Effector memory CD8-positive, alpha-beta T cell (primary cell): ENCODE results near the gene FADS6.
"Not testable (repeated sequence)": the region's sequence is repeated elsewhere in the genome, so short reads cannot be mapped to it uniquely, and the experiment has no call there.

Experiments used
- ATAC-seq: fragments of 150-1000 bp; cut with Tn5 transposase; replicated peaks from 2 replicates; pipeline ENCODE4 v1.10.0; 2021; ENCODE audit warnings: mild to moderate bottlenecking, moderate library complexity
- DNase-seq, 3 experiments: peaks; one replicate each; pipeline ENCODE4 v3.0.0; 2021
- H3K27ac Mint-ChIP-seq, 2 donors: one replicate each; pipeline ENCODE4 v1.8.0; 2022; ENCODE audit warnings: mild to moderate bottlenecking in 2 of 2, mixed read lengths in 2 of 2, moderate library complexity in 2 of 2
- H3K27me3 Mint-ChIP-seq, 2 donors: one replicate each; pipeline ENCODE4 v1.8.0; 2022; ENCODE audit warnings: mixed read lengths in 2 of 2
- H3K36me3 Mint-ChIP-seq: one replicate; pipeline ENCODE4 v1.8.0; 2022; ENCODE audit warnings: mild to moderate bottlenecking, moderate library complexity, mixed read lengths; ENCODE audit not compliant: insufficient read depth
- H3K4me1 Mint-ChIP-seq, 2 donors: one replicate each; pipeline ENCODE4 v1.8.0; 2022; ENCODE audit warnings: low read depth in 2 of 2, mixed read lengths in 2 of 2
- H3K4me3 Mint-ChIP-seq, 2 donors: one replicate each; pipeline ENCODE4 v1.8.0; 2022; ENCODE audit warnings: mild to moderate bottlenecking in 2 of 2, mixed read lengths in 2 of 2, moderate library complexity in 2 of 2
- H3K9me3 Mint-ChIP-seq, 2 donors: one replicate each; pipeline ENCODE4 v1.8.0; 2022; ENCODE audit warnings: mixed read lengths in 2 of 2

The FADS6 gene

DNA sequence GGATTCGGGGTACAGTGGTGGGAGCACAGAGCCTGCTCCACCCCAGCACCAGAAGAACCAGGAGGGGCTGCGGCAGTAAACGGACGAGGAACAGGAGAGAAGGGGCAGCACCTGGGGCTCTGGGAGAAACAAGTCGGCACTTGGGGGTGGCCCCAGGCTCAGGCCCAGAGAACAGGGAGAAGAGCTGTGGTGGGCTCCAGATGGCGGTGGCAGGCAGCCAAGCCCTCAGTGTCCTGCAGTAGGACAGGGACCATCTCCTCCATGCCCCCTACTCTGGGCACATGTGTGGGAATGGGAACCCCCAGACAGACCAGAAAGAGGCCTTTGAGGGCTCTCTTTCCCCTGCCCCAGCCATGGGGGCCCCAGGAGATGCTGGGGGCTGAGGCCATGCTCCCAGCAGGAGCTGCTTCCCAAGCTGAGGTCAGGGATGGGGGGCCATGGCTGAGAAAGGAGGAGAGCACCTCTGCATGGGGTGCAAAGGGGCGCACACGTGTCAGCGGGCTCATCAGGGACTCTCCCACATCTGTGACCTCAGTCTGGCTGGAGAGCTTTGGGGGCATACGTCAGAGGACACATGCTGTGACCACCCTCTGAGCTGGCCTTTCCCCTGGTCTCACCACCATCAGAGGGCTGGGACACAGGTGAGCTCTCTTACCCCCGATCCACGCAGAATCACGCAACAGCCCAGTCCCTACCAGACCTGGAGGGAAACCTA lies 22.9 kb upstream of the FADS6 start:
- no peak for DNase-seq
- no peak for ATAC-seq
- Mint-ChIP-seq H3K27me3 (peaks cover 25 to 50% of the 10 kb centered on the region in 2 donors), H3K4me1 (no peaks in the 10 kb centered on the region), H3K36me3 (no peaks in the 10 kb centered on the region), H3K4me3 (no peak overlapping the region), H3K9me3 (no peaks in the 10 kb centered on the region), H3K27ac (no peak overlapping the region)

DNA sequence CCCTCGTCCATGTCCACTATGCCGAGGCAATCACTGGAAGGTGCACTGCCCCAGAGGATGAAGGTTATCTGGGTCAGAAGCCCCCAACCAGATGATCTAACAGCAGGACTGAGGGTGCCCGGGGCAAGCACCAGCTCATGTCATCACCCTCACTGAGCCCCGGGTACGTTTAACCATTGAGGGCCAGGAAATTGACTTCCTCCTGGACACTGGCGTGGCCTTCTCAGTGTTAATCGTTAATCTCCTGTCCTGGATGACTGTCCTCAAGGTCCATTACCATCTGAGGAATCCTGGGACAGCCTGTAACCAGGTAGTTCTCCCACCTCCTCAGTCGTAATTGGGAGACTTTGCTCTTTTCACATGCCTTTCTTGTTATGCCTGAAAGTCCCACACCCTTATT lies 18.0 kb upstream of the FADS6 start:
- H3K27ac Mint-ChIP-seq, DNase-seq, H3K9me3 Mint-ChIP-seq, ATAC-seq, H3K36me3 Mint-ChIP-seq, H3K4me1 Mint-ChIP-seq, H3K4me3 Mint-ChIP-seq: not testable (repeated sequence)
- H3K27me3 Mint-ChIP-seq, result peaks cover 5 to 15% of the 10 kb centered on the region in 2 donors

DNA sequence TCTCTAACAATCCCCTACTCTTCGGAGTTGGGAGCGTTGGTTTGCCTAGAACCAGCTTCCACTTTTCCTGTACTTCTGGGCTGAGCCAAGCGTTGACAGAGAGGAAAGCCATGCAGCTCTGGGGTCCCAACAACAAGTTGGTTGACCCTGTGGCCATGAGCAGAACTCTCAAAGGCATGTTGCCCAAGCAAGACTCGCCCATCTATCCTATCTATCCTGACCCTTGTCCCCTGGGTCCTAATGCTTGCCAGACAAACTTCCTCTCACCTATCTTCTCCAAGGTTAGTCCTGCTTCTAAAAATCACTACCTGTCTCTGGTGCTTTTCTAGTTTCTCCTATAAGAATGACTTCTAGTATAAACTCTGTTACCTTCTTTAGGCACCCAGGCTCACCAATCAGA lies 15.7 kb upstream of the FADS6 start:
- not testable (repeated sequence) for H3K4me3 Mint-ChIP-seq, H3K27ac Mint-ChIP-seq, ATAC-seq, DNase-seq, H3K4me1 Mint-ChIP-seq, H3K9me3 Mint-ChIP-seq, H3K36me3 Mint-ChIP-seq
- H3K27me3 Mint-ChIP-seq, result peaks cover 13 to 18% of the 10 kb centered on the region in 2 donors

DNA sequence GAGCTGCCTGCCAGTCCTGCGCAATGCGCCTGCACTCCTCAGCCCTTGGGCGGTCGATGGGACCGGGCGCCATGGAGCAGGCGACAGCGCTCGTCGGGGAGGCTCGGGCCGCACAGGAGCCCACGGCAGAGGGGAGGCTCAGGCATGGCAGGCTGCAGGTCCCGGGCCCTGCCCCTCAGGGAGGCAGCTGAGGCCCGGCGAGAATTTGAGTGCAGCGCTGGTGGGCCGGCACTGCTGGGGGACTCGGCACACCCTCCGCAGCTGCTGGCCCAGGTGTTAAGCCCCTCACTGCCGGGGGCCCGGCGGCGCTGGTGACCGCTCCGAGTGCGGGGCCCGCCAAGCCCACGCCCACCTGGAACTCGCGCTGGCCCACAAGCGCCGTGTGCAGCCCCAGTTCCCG lies 13.6 kb upstream of the FADS6 start:
- Mint-ChIP-seq H3K27ac (no peak overlapping the region), H3K36me3 (peaks cover 2% of the 10 kb centered on the region), H3K4me3 (no peak overlapping the region), H3K9me3 (no peaks in the 10 kb centered on the region), H3K27me3 (peaks cover 28 to 37% of the 10 kb centered on the region in 2 donors), H3K4me1 (no peaks in the 10 kb centered on the region)
- DNase-seq (no peak), ATAC-seq (no peak)

GRCh38 chr17:74906214-74906793 lies 12.9 kb upstream of the FADS6 start:
- not testable (repeated sequence) for ATAC-seq, H3K27ac Mint-ChIP-seq, H3K4me3 Mint-ChIP-seq, H3K4me1 Mint-ChIP-seq, H3K9me3 Mint-ChIP-seq, DNase-seq, H3K36me3 Mint-ChIP-seq
- H3K27me3 Mint-ChIP-seq, result peaks cover 35 to 44% of the 10 kb centered on the region in 2 donors

- Mint-ChIP-seq H3K9me3 (no peaks in the 10 kb centered on the region), H3K27me3 (peaks cover 42 to 59% of the 10 kb centered on the region in 2 donors), H3K4me1 (no peaks in the 10 kb centered on the region), H3K36me3 (peaks cover 2% of the 10 kb centered on the region), H3K4me3 (no peak overlapping the region), H3K27ac (no peak overlapping the region)
- DNase-seq (no peak), ATAC-seq (no peak)
Measured at GRCh38 chr17:74904687-74905409, 11.4 kb upstream of the FADS6 start.

- no peaks in the 10 kb centered on the region for H3K4me1 Mint-ChIP-seq
- peaks cover 2% of the 10 kb centered on the region for H3K36me3 Mint-ChIP-seq
- H3K9me3 Mint-ChIP-seq, result no peaks in the 10 kb centered on the region
- H3K27ac Mint-ChIP-seq, result no peak overlapping the region
- DNase-seq, result no peak
- H3K27me3 Mint-ChIP-seq, result peaks cover 36 to 65% of the 10 kb centered on the region in 2 donors
- ATAC-seq, result no peak
- no peak overlapping the region for H3K4me3 Mint-ChIP-seq
Measured at GRCh38 chr17:74903671-74904070, 10.2 kb upstream of the FADS6 start.

GRCh38 chr17:74903034-74903433 lies 9.6 kb upstream of the FADS6 start:
- no peak overlapping the region for H3K27ac Mint-ChIP-seq
- no peaks in the 10 kb centered on the region for H3K9me3 Mint-ChIP-seq
- H3K4me1 Mint-ChIP-seq, result no peaks in the 10 kb centered on the region
- peaks cover 2% of the 10 kb centered on the region for H3K36me3 Mint-ChIP-seq
- H3K4me3 Mint-ChIP-seq, result no peak overlapping the region
- ATAC-seq (no peak), DNase-seq (no peak)
- H3K27me3 Mint-ChIP-seq, result peaks cover 36 to 71% of the 10 kb centered on the region in 2 donors

DNA sequence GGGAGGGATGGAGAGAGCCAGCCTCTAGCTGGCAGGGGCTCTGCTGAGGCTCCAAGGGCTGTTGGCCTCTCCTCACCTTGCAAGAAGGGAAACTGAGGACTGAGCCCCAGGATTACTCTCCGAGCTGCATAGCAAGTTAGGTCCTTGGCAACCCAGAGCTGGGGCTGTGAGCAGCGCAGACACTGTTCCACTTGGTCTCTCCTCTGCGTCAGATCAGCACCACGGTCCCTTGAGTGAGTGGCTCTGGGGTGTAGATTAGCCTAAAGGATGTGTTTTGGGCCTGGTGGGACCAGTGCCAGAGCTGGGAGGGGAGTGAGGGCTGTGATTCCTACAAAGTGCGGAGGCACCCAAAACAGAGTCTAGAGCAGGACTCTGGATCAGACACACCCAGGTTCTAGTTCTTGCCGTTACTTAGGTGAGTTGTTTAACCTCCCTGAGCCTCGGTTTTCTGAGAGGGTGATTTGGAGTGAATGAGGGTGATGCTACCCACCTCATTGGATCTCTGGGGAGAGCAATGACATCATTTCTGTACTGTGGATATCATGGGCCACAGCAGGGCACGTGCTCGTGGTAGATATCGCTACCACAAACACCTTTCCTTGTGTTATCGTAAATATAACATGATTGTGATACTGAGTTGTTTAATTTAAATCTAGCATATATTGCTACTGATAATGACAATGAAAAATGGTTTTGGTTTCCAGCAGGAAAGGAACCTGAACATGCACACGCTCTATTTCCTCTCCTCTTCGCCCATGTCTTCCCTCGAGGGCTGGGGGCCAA lies 8.1 kb upstream of the FADS6 start:
- Mint-ChIP-seq H3K9me3 (no peaks in the 10 kb centered on the region), H3K4me1 (no peaks in the 10 kb centered on the region), H3K4me3 (no peak overlapping the region), H3K27me3 (peaks cover 41 to 78% of the 10 kb centered on the region in 2 donors), H3K36me3 (peaks cover 2% of the 10 kb centered on the region), H3K27ac (no peak overlapping the region)
- ATAC-seq, result no peak
- no peak for DNase-seq

DNA sequence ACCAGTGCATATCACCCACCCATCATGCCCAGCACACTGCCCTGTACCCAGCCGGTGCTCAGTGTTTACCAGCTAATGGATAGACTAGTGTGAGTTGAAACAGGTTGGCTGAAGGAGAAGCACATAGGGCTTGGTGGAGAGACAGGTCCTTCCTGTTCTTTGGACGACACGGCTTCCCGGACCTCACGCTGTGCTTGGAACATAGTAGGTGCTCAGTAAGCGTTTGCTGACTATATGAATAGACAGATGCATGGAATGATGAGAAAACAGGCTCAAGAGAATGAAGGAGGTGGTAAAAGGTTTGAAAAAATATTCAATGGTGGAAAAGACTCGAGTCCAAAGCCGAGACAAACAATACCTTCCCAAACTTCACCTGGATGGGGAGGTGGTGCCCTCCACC lies 6.8 kb upstream of the FADS6 start:
- ATAC-seq (no peak), DNase-seq (no peak)
- no peak overlapping the region for H3K27ac Mint-ChIP-seq
- no peak overlapping the region for H3K4me3 Mint-ChIP-seq
- no peaks in the 10 kb centered on the region for H3K9me3 Mint-ChIP-seq
- peaks cover 2% of the 10 kb centered on the region for H3K36me3 Mint-ChIP-seq
- H3K27me3 Mint-ChIP-seq, result peaks cover 50 to 89% of the 10 kb centered on the region in 2 donors
- H3K4me1 Mint-ChIP-seq, result no peaks in the 10 kb centered on the region

DNA sequence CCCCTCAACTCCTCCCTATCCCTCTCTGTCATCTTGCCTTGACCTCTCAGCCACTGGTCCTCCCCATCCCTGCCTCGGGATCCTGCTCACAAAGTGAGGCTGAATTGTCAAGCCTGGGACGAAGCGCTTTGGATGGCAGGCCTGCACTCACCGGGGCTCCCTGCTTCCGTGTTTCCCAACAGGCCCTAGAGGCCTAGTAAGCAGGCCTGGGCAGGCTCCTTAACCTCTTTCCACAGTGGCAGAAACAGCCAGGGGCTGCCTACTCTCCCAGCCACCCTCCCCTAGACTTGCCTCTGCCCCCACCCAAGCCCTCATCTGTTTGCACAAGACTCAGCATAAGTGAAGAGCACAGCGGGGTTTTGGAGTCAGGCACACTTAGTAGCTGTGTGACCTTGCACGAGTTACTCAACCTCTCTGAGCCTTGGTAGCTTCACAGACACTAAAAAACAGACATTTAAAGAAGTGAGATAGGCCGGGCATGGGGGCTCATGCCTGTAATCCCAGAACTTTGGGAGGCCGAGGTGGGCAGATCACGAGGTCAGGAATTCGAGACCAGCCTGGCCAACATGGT lies 5.0 kb upstream of the FADS6 start:
- H3K36me3 Mint-ChIP-seq, result peaks cover 5% of the 10 kb centered on the region
- DNase-seq (no peak), ATAC-seq (no peak)
- no peak overlapping the region for H3K4me3 Mint-ChIP-seq
- H3K9me3 Mint-ChIP-seq, result no peaks in the 10 kb centered on the region
- H3K27me3 Mint-ChIP-seq, result peaks cover 55 to 90% of the 10 kb centered on the region in 2 donors
- peaks cover 3 to 4% of the 10 kb centered on the region in 2 donors for H3K4me1 Mint-ChIP-seq
- H3K27ac Mint-ChIP-seq, result no peak overlapping the region

- no peak overlapping the region for H3K27ac Mint-ChIP-seq
- H3K4me3 Mint-ChIP-seq, result peak overlapping the region; percentile 57 to 73
- peaks cover 8% of the 10 kb centered on the region for H3K36me3 Mint-ChIP-seq
- H3K9me3 Mint-ChIP-seq, result no peaks in the 10 kb centered on the region
- DNase-seq (no peak), ATAC-seq (no peak)
- peaks cover 3 to 4% of the 10 kb centered on the region in 2 donors for H3K4me1 Mint-ChIP-seq
- peaks cover 47 to 74% of the 10 kb centered on the region in 2 donors for H3K27me3 Mint-ChIP-seq
Measured at GRCh38 chr17:74893936-74894671, 671 bp upstream of the FADS6 start.
